A549 (cell line): ENCODE measurements around the gene IGF2R. TPM values are rescaled to one million over a fixed set of nuclear protein-coding genes. Genes with fewer than 3 reads are reported as not detected.

Experiments
- ATAC-seq, 2 experiments: fragments of 200-7000 bp in 1 of 2; fragments of >200 bp in 1 of 2; cut with Nextera tagmentation in 1 of 2; cut with Tn5 transposase in 1 of 2; 3 replicates each; pipeline versions ENCODE4 v1.8.0 to v1.9.1; 2018 to 2020; ENCODE audit warnings: mild to moderate bottlenecking in 1 of 2, moderate library complexity in 1 of 2
- CTCF ChIA-PET: fragments of 300-600 bp; sonication (Branson Sonifier 250); formaldehyde crosslinking; extraction: SDS; loops from one replicate; lab custom pipeline; 2021; ENCODE audit warnings: antibody characterized with exemption, inconsistent platforms; lab: Yijun Ruan, JAX
- POLR2A ChIA-PET: fragments of 350-600 bp; formaldehyde crosslinking; extraction: SDS; loops from one replicate; lab custom pipeline; 2021; ENCODE audit warnings: antibody characterized with exemption, inconsistent platforms; lab: Yijun Ruan, JAX
- DNase-seq, 2 experiments: peaks; one replicate each; pipeline versions ENCODE4 v3.0.0 to v3.0.0-alpha.2; 2011 to 2016; ENCODE audit warnings: low read depth in 1 of 2, low spot score in 1 of 2
- FAIRE-seq: peaks from 2 replicates; lab custom pipeline; 2011; peaks lifted over from hg19 to GRCh38; lab: Jason Lieb, UNC
- H3K27ac ChIP-seq, 2 experiments: fragments of >200 bp; sonication (Bioruptor Twin); formaldehyde crosslinking; 3 replicates each; pipeline ENCODE4 v1.5.1; 2016 to 2017
- H3K4me1 ChIP-seq: fragments of >200 bp; sonication (Bioruptor Twin); formaldehyde crosslinking; 3 replicates; pipeline ENCODE4 v1.6.1; 2016
- H3K4me2 ChIP-seq: fragments of >200 bp; sonication (Bioruptor Twin); formaldehyde crosslinking; 3 replicates; pipeline ENCODE4 v1.6.1; 2016
- H3K4me3 ChIP-seq: fragments of >200 bp; sonication (Bioruptor Twin); formaldehyde crosslinking; 3 replicates; pipeline ENCODE4 v1.5.1; 2016
- H3K9me3 ChIP-seq: fragments of >200 bp; sonication (Bioruptor Twin); formaldehyde crosslinking; 3 replicates; pipeline ENCODE4 v1.6.1; 2016
- ATOH8 ChIP-seq: fragments of 250-450 bp; sonication (Bioruptor Pico); IDR thresholded peaks from 2 replicates; pipeline ENCODE4 v1.5.0; 2020; ENCODE audit warnings: low read depth, mild to moderate bottlenecking, moderate library complexity
- BCL3 ChIP-seq: fragments of >200 bp; sonication (Bioruptor Twin); formaldehyde crosslinking; IDR thresholded peaks from 3 replicates; pipeline ENCODE4 v1.6.1; 2016
- CBX8 ChIP-seq: fragments of 200-600 bp; sonication (generic); IDR thresholded peaks from 2 replicates; pipeline ENCODE4 v1.6.1; 2016
- CTCF ChIP-seq: fragments of >200 bp; sonication (Bioruptor Twin); formaldehyde crosslinking; IDR thresholded peaks from 3 replicates; pipeline ENCODE4 v1.5.1; 2016
- E2F6 ChIP-seq: IDR thresholded peaks from 2 replicates; pipeline ENCODE4 v1.6.1; 2012; ENCODE audit warnings: low read depth, borderline replicate concordance
- EHF ChIP-seq: fragments of 250-450 bp; sonication (Bioruptor Pico); IDR thresholded peaks from 2 replicates; pipeline ENCODE4 v1.5.0; 2020; ENCODE audit warnings: mild to moderate bottlenecking
- EHMT2 ChIP-seq: fragments of 200-600 bp; sonication (generic); IDR thresholded peaks from 2 replicates; pipeline ENCODE4 v1.6.1; 2016; ENCODE audit warnings: antibody characterized with exemption, low read depth, mild to moderate bottlenecking, moderate library complexity
- ELK1 ChIP-seq: fragments of 150-350 bp; IDR thresholded peaks from 2 replicates; pipeline ENCODE4 v1.6.1; 2014; ENCODE audit warnings: low read depth, mild to moderate bottlenecking, low read length
- EP300 ChIP-seq, 2 experiments: fragments of >200 bp; sonication (Bioruptor Twin); formaldehyde crosslinking; IDR thresholded peaks; 2 replicates in 1 of 2; 3 replicates in 1 of 2; pipeline ENCODE4 v1.6.1; 2016 to 2017
- FOSB ChIP-seq: fragments of 250-450 bp; sonication (Bioruptor Pico); IDR thresholded peaks from 2 replicates; pipeline ENCODE4 v1.5.0; 2020; ENCODE audit warnings: mild to moderate bottlenecking, moderate library complexity
- FOXS1 ChIP-seq: fragments of 250-450 bp; sonication (Bioruptor Pico); IDR thresholded peaks from 2 replicates; pipeline ENCODE4 v1.5.0; 2020; ENCODE audit warnings: mild to moderate bottlenecking, moderate library complexity
- GATA3 ChIP-seq: IDR thresholded peaks from 2 replicates; pipeline ENCODE4 v1.6.1; 2012; ENCODE audit warnings: borderline replicate concordance
- HOXA7 ChIP-seq: fragments of 250-450 bp; sonication (Bioruptor Pico); IDR thresholded peaks from 2 replicates; pipeline ENCODE4 v1.5.0; 2020; ENCODE audit warnings: mild to moderate bottlenecking, moderate library complexity
- HOXB5 ChIP-seq: fragments of 250-450 bp; sonication (Bioruptor Pico); IDR thresholded peaks from 2 replicates; pipeline ENCODE4 v1.5.0; 2020; ENCODE audit warnings: mild to moderate bottlenecking, moderate library complexity
- KDM5A ChIP-seq: fragments of 200-600 bp; sonication (generic); IDR thresholded peaks from 2 replicates; pipeline ENCODE4 v1.6.1; 2016; ENCODE audit warnings: antibody characterized with exemption, mild to moderate bottlenecking
- MAFK ChIP-seq: fragments of 450-650 bp; IDR thresholded peaks from 2 replicates; pipeline ENCODE4 v1.6.1; 2014; ENCODE audit not compliant: partially characterized antibody
- MAX ChIP-seq: IDR thresholded peaks from 2 replicates; pipeline ENCODE4 v1.6.1; 2012
- MYC ChIP-seq: IDR thresholded peaks from 2 replicates; pipeline ENCODE4 v1.6.1; 2012; ENCODE audit warnings: mild to moderate bottlenecking, inconsistent platforms, low read length, improper control_type of control experiment, borderline replicate concordance
- NFE2L2 ChIP-seq: fragments of 150-350 bp; conservative IDR thresholded peaks from 2 replicates; pipeline ENCODE4 v1.6.1; 2014; ENCODE audit warnings: low read length
- PHF8 ChIP-seq: fragments of 200-600 bp; sonication (generic); IDR thresholded peaks from 2 replicates; pipeline ENCODE4 v1.6.1; 2016; ENCODE audit warnings: low read depth, mild to moderate bottlenecking, antibody characterized with exemption, moderate library complexity, borderline replicate concordance
- POLR2AphosphoS2 ChIP-seq: conservative IDR thresholded peaks from 2 replicates; pipeline ENCODE4 v1.6.1; 2012; ENCODE audit warnings: low read length, improper control_type of control experiment, inconsistent platforms
- RAD21 ChIP-seq, 2 experiments: fragments of >200 bp in 1 of 2; sonication (Bioruptor Twin) in 1 of 2; formaldehyde crosslinking in 1 of 2; IDR thresholded peaks in 1 of 2; conservative IDR thresholded peaks in 1 of 2; 2 replicates in 1 of 2; 3 replicates in 1 of 2; pipeline ENCODE4 v1.6.1; 2012 to 2018; ENCODE audit warnings: inconsistent platforms in 1 of 2
- RCOR1 ChIP-seq: fragments of 150-350 bp; IDR thresholded peaks from 2 replicates; pipeline ENCODE4 v1.6.1; 2014; ENCODE audit warnings: antibody characterized with exemption, low read length, low read depth
- SMC3 ChIP-seq: fragments of >200 bp; sonication (Bioruptor Twin); formaldehyde crosslinking; IDR thresholded peaks from 3 replicates; pipeline ENCODE4 v1.6.1; 2018; ENCODE audit warnings: inconsistent platforms
- TFCP2L1 ChIP-seq: fragments of 250-450 bp; sonication (Bioruptor Pico); IDR thresholded peaks from 2 replicates; pipeline ENCODE4 v1.5.0; 2021; ENCODE audit warnings: mild to moderate bottlenecking
- ZSCAN20 ChIP-seq: fragments of 250-450 bp; sonication (Bioruptor Pico); IDR thresholded peaks from 2 replicates; pipeline ENCODE4 v1.8.0; 2022; ENCODE audit warnings: mild to moderate bottlenecking, moderate library complexity
- WGBS: methylation state at CpG from one replicate; pipeline ENCODE4 v1.1.6; 2017; ENCODE audit errors: missing lambda C conversion rate; 5-methylcytosine and 5-hydroxymethylcytosine counted together
- polyA plus RNA-seq, 4 experiments: library from polyadenylated mRNA; depleted of rRNA in 3 of 4; stranded (reverse); fragments of >200 nt; fragmentation: RNase III in 1 of 4; extraction: RNeasy Plus Mini Kit Qiagen cat#74134 plus additional on column Dnase treatment in 1 of 4; gene quantifications; 2 replicates in 3 of 4; 3 replicates in 1 of 4; pipeline ENCODE4 v1.2.3, GENCODE V29; 2011 to 2017

Gene IGF2R
- polyA plus RNA-seq, 2 of the 4 experiments (the other 2 are of a cell fraction): 17.6 to 24.9 TPM

- ATAC-seq: no peak
- 85% methylated on average over 6 of the region's 6 CpGs for WGBS
- no peak overlapping the region for H3K4me3 ChIP-seq
- DNase-seq: no peak
- no peaks in the 10 kb centered on the region for H3K9me3 ChIP-seq
- ChIA-PET CTCF (interaction anchor here (1.1 kb wide), 1 partner anchor 15 kb away, joined by 4 read pairs; no protein-coding TSS in a partner anchor), POLR2A (no interaction called here)
- peaks cover 2% of the 10 kb centered on the region; the same call in 1 of the 3 replicates for H3K4me1 ChIP-seq
- H3K4me2 ChIP-seq: no peak overlapping the region
- FAIRE-seq: no peak
- no peak overlapping the region for H3K27ac ChIP-seq
- no peak for TF ChIP-seq EHMT2
- no peak for TF ChIP-seq CBX8
- TF ChIP-seq ZSCAN20 (CRISPR knock-in tag): no peak
- TF ChIP-seq EP300 (IDR thresholded peaks at IDR 0.05): no peak
- TF ChIP-seq KDM5A: no peak
- TF ChIP-seq CTCF: no peak
- no peak for TF ChIP-seq BCL3
- no peak for TF ChIP-seq FOXS1 (CRISPR knock-in tag)
- TF ChIP-seq GATA3: no peak
- TF ChIP-seq, all 56 proteins: peak for 0
These were observed 79.6 kb downstream of the IGF2R start for GRCh38 chr6:160048471-160048870.

- ChIA-PET POLR2A (no interaction called here), CTCF (interaction anchor here (0.6 kb wide), 1 partner anchor 46 kb away, joined by 3 read pairs; no protein-coding TSS in a partner anchor)
- Histone ChIP-seq H3K27ac (no peak overlapping the region), H3K4me2 (no peak overlapping the region), H3K4me1 (no peaks in the 10 kb centered on the region), H3K4me3 (no peak overlapping the region), H3K9me3 (no peaks in the 10 kb centered on the region)
- ATAC-seq (no peak), DNase-seq (no peak), FAIRE-seq (no peak)
- 86% methylated on average over 9 of the region's 9 CpGs for WGBS
- no peak for TF ChIP-seq FOSB (CRISPR knock-in tag)
- no peak for TF ChIP-seq POLR2AphosphoS2
- TF ChIP-seq MAX: no peak
- no peak for TF ChIP-seq TFCP2L1
- TF ChIP-seq PHF8: no peak
- no peak for TF ChIP-seq MAFK
- no peak for TF ChIP-seq EHF
- TF ChIP-seq RAD21 (conservative IDR thresholded peaks at IDR 0.05 in 1 of 2, IDR thresholded peaks at IDR 0.05 in 1 of 2): no peak
- TF ChIP-seq SMC3: no peak
- no peak for TF ChIP-seq HOXA7 (CRISPR knock-in tag)
- TF ChIP-seq HOXB5 (CRISPR knock-in tag): no peak
- TF ChIP-seq ATOH8 (CRISPR knock-in tag): no peak
- no peak for TF ChIP-seq ELK1
- TF ChIP-seq RCOR1: no peak
- TF ChIP-seq E2F6: no peak
- no peak for TF ChIP-seq FOXS1 (CRISPR knock-in tag)
- TF ChIP-seq CBX8: no peak
- TF ChIP-seq BCL3: no peak
- no peak for TF ChIP-seq MYC
- TF ChIP-seq NFE2L2: no peak
These were observed 80.5 kb downstream of the IGF2R start for GRCh38 chr6:160049346-160049745.
